GM12864 (cell line): ENCODE data around the gene ITGBL1.
A peak's percentile ranks its signal among the peaks of the same experiment; 100 is the strongest.

Experiments used
- DNase-seq: peaks from one replicate; pipeline ENCODE4 v3.0.0-alpha.2; 2011; ENCODE audit warnings: low read depth
- H3K4me3 ChIP-seq: 2 replicates; pipeline ENCODE4 v1.5.1; 2011; ENCODE audit warnings: mild to moderate bottlenecking, low read depth, low read length, control low read depth
- CTCF ChIP-seq: IDR thresholded peaks from 2 replicates; pipeline ENCODE4 v1.5.1; 2011; ENCODE audit warnings: low read depth, mild to moderate bottlenecking, moderate library complexity, low read length, control low read depth, inconsistent platforms; ENCODE audit errors: missing control alignments

ITGBL1 gene

GRCh38 chr13:101451641-101452040 lies 834 bp upstream of the ITGBL1 start:
- no peak overlapping the region for H3K4me3 ChIP-seq
- DNase-seq, result no peak
- no peak for TF ChIP-seq CTCF

GRCh38 chr13:101453784-101454201 lies 1.3 kb downstream of the ITGBL1 start:
- H3K4me3 ChIP-seq, result peak overlapping the region; percentile 32

GRCh38 chr13:101454767-101455166 lies 2.3 kb downstream of the ITGBL1 start:
- no peak for TF ChIP-seq CTCF
- DNase-seq, result no peak
- H3K4me3 ChIP-seq, result no peak overlapping the region

More at GRCh38 chr13:101453784-101454201, 1.3 kb downstream of the ITGBL1 start:
- peak; percentile 10 for TF ChIP-seq CTCF
- no peak for DNase-seq

- DNase-seq, result no peak
These were observed 3.4 kb downstream of the ITGBL1 start for GRCh38 chr13:101455863-101456262.

GRCh38 chr13:101457176-101457575 lies 4.7 kb downstream of the ITGBL1 start:
- no peak overlapping the region for H3K4me3 ChIP-seq
- TF ChIP-seq CTCF, result no peak
- DNase-seq, result no peak

More at GRCh38 chr13:101455863-101456262, 3.4 kb downstream of the ITGBL1 start:
- no peak overlapping the region for H3K4me3 ChIP-seq
- TF ChIP-seq CTCF, result no peak

GRCh38 chr13:101465877-101466276 lies 13.4 kb downstream of the ITGBL1 start:
- no peak for TF ChIP-seq CTCF

GRCh38 chr13:101467415-101467814 lies 14.9 kb downstream of the ITGBL1 start:
- no peak for TF ChIP-seq CTCF
- H3K4me3 ChIP-seq, result no peak overlapping the region
- no peak for DNase-seq

More at GRCh38 chr13:101465877-101466276, 13.4 kb downstream of the ITGBL1 start:
- H3K4me3 ChIP-seq, result no peak overlapping the region
- DNase-seq, result no peak
